K562 (cell line): ENCODE data around the gene VPS37B. TPM values are rescaled to one million over a fixed set of nuclear protein-coding genes. Genes with fewer than 3 reads are reported as not detected.

Experiments used
- ATAC-seq: fragments of 200-7000 bp; cut with Tn5 transposase; 3 replicates; pipeline ENCODE4 v1.9.1; 2020; ENCODE audit warnings: moderate library complexity
- BruUV-seq: library from RNA; stranded (reverse); fragments of 400-500 nt; replicated peaks from 2 replicates; lab custom pipeline; 2021; lab: Mats Ljungman, UMichigan
- CTCF ChIA-PET: fragments of 300-600 bp; formaldehyde crosslinking; extraction: SDS; loops from one replicate; lab custom pipeline; 2021; ENCODE audit warnings: low intra/inter-chr PET ratio; lab: Yijun Ruan, JAX
- POLR2A ChIA-PET: fragments of 300-600, 350-650 bp; sonication (Branson Sonifier 250); formaldehyde crosslinking; extraction: SDS; loops from one replicate; lab custom pipeline; 2021; ENCODE audit warnings: antibody characterized with exemption, inconsistent platforms; lab: Yijun Ruan, JAX
- DNase-seq, 4 experiments: peaks; one replicate each; pipeline versions ENCODE4 v3.0.0 to v3.0.0-alpha.2; 2011 to 2018; ENCODE audit warnings: low spot score in 3 of 4, mixed read lengths in 3 of 4; ENCODE audit errors: extremely low read depth in 1 of 4
- FAIRE-seq: peaks from 2 replicates; lab custom pipeline; 2011; peaks lifted over from hg19 to GRCh38; lab: Jason Lieb, UNC
- H2AFZ ChIP-seq: 2 replicates; pipeline ENCODE4 v1.6.0; 2011; ENCODE audit warnings: low read depth, low read length, control low read depth, inconsistent platforms
- H3K27ac ChIP-seq: fragments of 200-600 bp; 3 replicates; pipeline ENCODE4 v1.8.0; 2011; ENCODE audit warnings: low read depth, mild to moderate bottlenecking, control low read depth, inconsistent platforms, low read length, moderate library complexity, mixed read lengths; ENCODE audit errors: extremely low read depth
- H3K27me3 ChIP-seq, 2 experiments: fragments of 300-600 bp in 1 of 2; 2 replicates in 1 of 2; 3 replicates in 1 of 2; pipeline versions ENCODE4 v1.6.0 to v1.8.0; 2011; ENCODE audit warnings: inconsistent platforms in 2 of 2, low read length in 2 of 2, mild to moderate bottlenecking in 1 of 2, mixed read lengths in 1 of 2, moderate library complexity in 1 of 2; ENCODE audit not compliant: control insufficient read depth in 2 of 2, insufficient read depth in 2 of 2
- H3K36me3 ChIP-seq: fragments of 300-600 bp; 3 replicates; pipeline ENCODE4 v1.8.0; 2011; ENCODE audit warnings: mild to moderate bottlenecking, low read length, inconsistent platforms; ENCODE audit not compliant: control insufficient read depth, insufficient read depth
- H3K4me1 ChIP-seq, 2 experiments: fragments of 200-600 bp in 1 of 2; replicated peaks in 1 of 2; 2 replicates in 1 of 2; 3 replicates in 1 of 2; pipeline versions ENCODE4 v1.5.1 to v1.8.0; 2011; ENCODE audit warnings: inconsistent platforms in 2 of 2, low read length in 2 of 2, mild to moderate bottlenecking in 1 of 2, mixed read lengths in 1 of 2, moderate library complexity in 1 of 2; ENCODE audit not compliant: control insufficient read depth in 2 of 2, insufficient read depth in 2 of 2
- H3K4me2 ChIP-seq: 2 replicates; pipeline ENCODE4 v1.6.1; 2011; ENCODE audit warnings: low read length, control low read depth, inconsistent platforms, mixed read lengths; ENCODE audit not compliant: insufficient read depth
- H3K4me3 ChIP-seq: fragments of 200-600 bp; sonication (generic), shearing (Covaris generic); 2 replicates; pipeline ENCODE4 v1.5.1; 2016; ENCODE audit warnings: control low read depth, inconsistent platforms
- H3K79me2 ChIP-seq: fragments of 200-600 bp; 3 replicates; pipeline ENCODE4 v1.8.0; 2011; ENCODE audit warnings: low read length, inconsistent platforms; ENCODE audit not compliant: control insufficient read depth, insufficient read depth
- H3K9ac ChIP-seq, 2 experiments: 2 replicates each; pipeline versions ENCODE4 v1.6.0 to v1.6.1; 2011; ENCODE audit warnings: low read depth in 2 of 2, low read length in 2 of 2, control low read depth in 1 of 2, inconsistent platforms in 1 of 2, mild to moderate bottlenecking in 1 of 2, mixed read lengths in 1 of 2; ENCODE audit not compliant: insufficient read depth in 1 of 2
- H3K9me1 ChIP-seq: one replicate; pipeline ENCODE4 v1.6.0; 2011; ENCODE audit warnings: inconsistent platforms, mild to moderate bottlenecking, low read length, moderate library complexity; ENCODE audit not compliant: control insufficient read depth, insufficient read depth
- H3K9me3 ChIP-seq: replicated peaks from 2 replicates; pipeline ENCODE4 v1.5.1; 2011; ENCODE audit warnings: low read depth, low read length, inconsistent platforms; ENCODE audit not compliant: control insufficient read depth, insufficient read depth
- H4K20me1 ChIP-seq: replicated peaks from 2 replicates; pipeline ENCODE4 v1.6.1; 2011; ENCODE audit warnings: low read length, inconsistent platforms, mixed read lengths; ENCODE audit not compliant: control insufficient read depth, insufficient read depth
- DEAF1 ChIP-seq: fragments of 450-650 bp; formaldehyde crosslinking; IDR thresholded peaks from 2 replicates; pipeline ENCODE4 v1.4.0; 2020; ENCODE audit warnings: mild to moderate bottlenecking, moderate library complexity
- FOXA1 ChIP-seq: fragments of 450-650 bp; IDR thresholded peaks from 2 replicates; pipeline ENCODE4 v1.6.1; 2016; ENCODE audit warnings: mild to moderate bottlenecking, borderline replicate concordance
- FOXP1 ChIP-seq: sonication (generic); formaldehyde crosslinking; IDR thresholded peaks from 2 replicates; pipeline ENCODE4 v1.8.0; 2022; ENCODE audit warnings: mild to moderate bottlenecking, missing genetic modification reagents
- GABPA ChIP-seq: fragments of 200-800 bp; sonication (Bioruptor generic); conservative IDR thresholded peaks from 2 replicates; pipeline ENCODE4 v1.6.1; 2016; ENCODE audit warnings: low read depth, missing genetic modification characterization, missing compliant biosample characterization
- NFYB ChIP-seq: IDR thresholded peaks from 2 replicates; pipeline ENCODE4 v1.6.1; 2011; ENCODE audit warnings: mild to moderate bottlenecking, moderate library complexity; ENCODE audit not compliant: insufficient read length; ENCODE audit errors: extremely low read depth
- NR3C1 ChIP-seq: sonication (generic); formaldehyde crosslinking; IDR thresholded peaks from 2 replicates; pipeline ENCODE4 v1.8.1; 2022; ENCODE audit warnings: missing genetic modification reagents
- SRF ChIP-seq, 2 experiments: fragments of 250-450, 450-650 bp in 1 of 2; sonication (Bioruptor Pico) in 1 of 2; sonication (generic) in 1 of 2; formaldehyde crosslinking; IDR thresholded peaks; 2 replicates each; pipeline versions ENCODE4 v1.5.0 to v1.5.1; 2020 to 2022; ENCODE audit warnings: mild to moderate bottlenecking in 1 of 2, missing genetic modification reagents in 1 of 2
- ZNF174 ChIP-seq: fragments of 250-450 bp; sonication (Bioruptor Pico); IDR thresholded peaks from 2 replicates; pipeline ENCODE4 v1.4.0; 2020; ENCODE audit warnings: mild to moderate bottlenecking
- ZNF24 ChIP-seq: fragments of 450-650 bp; IDR thresholded peaks from 2 replicates; pipeline ENCODE4 v1.6.1; 2016
- ZSCAN32 ChIP-seq: fragments of 450-650 bp; formaldehyde crosslinking; IDR thresholded peaks from 2 replicates; pipeline ENCODE4 v1.4.0; 2020; ENCODE audit warnings: mild to moderate bottlenecking, moderate library complexity
- ZZZ3 ChIP-seq: fragments of 450-650 bp; IDR thresholded peaks from 2 replicates; pipeline ENCODE4 v1.6.1; 2016; ENCODE audit warnings: antibody characterized with exemption, mild to moderate bottlenecking, moderate library complexity
- WGBS: fragments of 100-300 bp; shearing (Covaris generic); methylation state at CpG from one replicate; pipeline ENCODE4 v1.1.6; 2016; ENCODE audit warnings: low coverage, mixed read lengths; ENCODE audit not compliant: insufficient coverage; ENCODE audit errors: missing lambda C conversion rate; 5-methylcytosine and 5-hydroxymethylcytosine counted together
- in situ Hi-C: fragments of 300-500 bp; cut with MboI; formaldehyde crosslinking; loops from 4 replicates; pipeline ENCODE4 v1.15.0; 2018; ENCODE audit warnings: inconsistent platforms, mixed read lengths
- intact Hi-C: fragments of 100-400 bp; cut with micrococcal nuclease; formaldehyde crosslinking; loops from 2 replicates; pipeline ENCODE4 v1.14.2; 2022
- polyA plus RNA-seq, 8 experiments: library from polyadenylated mRNA; depleted of rRNA in 4 of 8; stranded (reverse) in 5 of 8; unstranded in 3 of 8; fragments of >200 nt; fragmentation: Nextera tagmentation in 2 of 8; fragmentation: Illumina TruSeq in 1 of 8; extraction: Ambion mirVana in 2 of 8; extraction: Trizol in 1 of 8; gene quantifications; 2 replicates each; pipeline versions ENCODE4 v1.2.1 to v1.2.3, GENCODE V29; 2011 to 2014; ENCODE audit warnings: inconsistent platforms in 1 of 8, missing spikeins in 1 of 8
- total RNA-seq, 7 experiments: library from RNA; depleted of rRNA in 6 of 7; stranded (reverse); fragments of >200 nt in 6 of 7; fragmentation: Illumina TruSeq in 2 of 7; extraction: Trizol in 2 of 7; gene quantifications; 2 replicates each; pipeline versions ENCODE4 v1.2.1 to v1.2.3, GENCODE V29; 2011 to 2021; ENCODE audit warnings: low replicate concordance in 1 of 7
- TF ChIP-seq, protein P1 (sequence below): fragments of 450-650 bp; formaldehyde crosslinking; IDR thresholded peaks from 2 replicates; pipeline ENCODE4 v1.4.0; 2020; ENCODE audit warnings: mild to moderate bottlenecking

The VPS37B gene
- total and polyA plus RNA-seq, 9 of the 15 experiments (the other 6 are each of a cell fraction or from before 2014, with no cell fraction given), result 0.28 to 37.4 (median 17.9) TPM

DNA sequence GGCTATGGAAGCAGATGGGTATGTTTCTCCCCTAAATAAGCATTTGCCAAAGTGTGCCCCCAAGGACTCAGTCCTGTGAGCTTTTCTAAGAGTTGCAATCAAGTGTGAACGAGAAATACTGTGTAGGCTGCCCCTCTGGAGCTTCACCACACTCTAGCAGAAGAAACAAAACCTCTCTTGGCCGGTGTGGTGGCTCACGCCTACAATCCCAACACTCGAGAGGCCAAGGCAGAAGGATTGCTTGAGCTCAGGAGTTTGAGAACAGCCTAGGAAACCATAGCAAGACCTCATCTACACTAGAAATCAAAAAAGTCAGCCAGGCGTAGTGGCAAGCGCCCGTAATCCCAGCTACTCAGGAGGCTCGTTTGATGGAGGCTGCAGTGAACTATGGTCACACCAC is 9.8 kb downstream of the VPS37B start:
- H2AFZ ChIP-seq, result no peak overlapping the region
- intact Hi-C loops, result loop anchor here (10.0 kb wide), 1 partner anchor 349 kb away; the partner anchor contains the start of genes MPHOSPH9 and MTRFR
- in situ Hi-C loops, result no loop called here
- H3K4me1 ChIP-seq, result peaks cover 34 to 60% of the 10 kb centered on the region in 2 experiments
- ChIA-PET POLR2A (interaction anchor here (1.0 to 1.6 kb wide), 3 partner anchors 8 to 26 kb away, joined by 3 to 6 read pairs (median 5); no protein-coding TSS in a partner anchor), CTCF (no interaction called here)
- peak; percentile 23 for FAIRE-seq
- no peaks in the 10 kb centered on the region for H3K9me1 ChIP-seq
- TF ChIP-seq, protein P1, sequence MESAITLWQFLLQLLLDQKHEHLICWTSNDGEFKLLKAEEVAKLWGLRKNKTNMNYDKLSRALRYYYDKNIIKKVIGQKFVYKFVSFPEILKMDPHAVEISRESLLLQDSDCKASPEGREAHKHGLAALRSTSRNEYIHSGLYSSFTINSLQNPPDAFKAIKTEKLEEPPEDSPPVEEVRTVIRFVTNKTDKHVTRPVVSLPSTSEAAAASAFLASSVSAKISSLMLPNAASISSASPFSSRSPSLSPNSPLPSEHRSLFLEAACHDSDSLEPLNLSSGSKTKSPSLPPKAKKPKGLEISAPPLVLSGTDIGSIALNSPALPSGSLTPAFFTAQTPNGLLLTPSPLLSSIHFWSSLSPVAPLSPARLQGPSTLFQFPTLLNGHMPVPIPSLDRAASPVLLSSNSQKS (CRISPR knock-in tag), result no peak
- no peak for TF ChIP-seq ZNF174
- no peak for TF ChIP-seq ZSCAN32 (CRISPR knock-in tag)
- no peak for TF ChIP-seq GABPA
- no peak for TF ChIP-seq FOXP1 (CRISPR knock-in tag)
- TF ChIP-seq ZNF24, result no peak
- TF ChIP-seq ZZZ3, result no peak
- TF ChIP-seq FOXA1, result no peak
- TF ChIP-seq NFYB, result no peak
- no peak for TF ChIP-seq SRF (CRISPR knock-in tag; IDR thresholded peaks at IDR 0.05)
- no peak for TF ChIP-seq NR3C1 (CRISPR knock-in tag)
- no peak for TF ChIP-seq DEAF1 (CRISPR knock-in tag)
- H3K27me3 ChIP-seq, result no peaks in the 10 kb centered on the region
- H3K9ac ChIP-seq, result peak overlapping the region; percentile 7 to 65; a peak in 3 of 4 replicates
- peaks cover 47% of the 10 kb centered on the region for H4K20me1 ChIP-seq
- H3K79me2 ChIP-seq, result peaks cover 96% of the 10 kb centered on the region
- peaks cover 16% of the 10 kb centered on the region; the same call in 1 of the 3 replicates for H3K36me3 ChIP-seq
- DNase-seq, result no peak
- H3K27ac ChIP-seq, result peak overlapping the region; percentile 79
- H3K9me3 ChIP-seq, result no peaks in the 10 kb centered on the region
- peak; percentile 4 for ATAC-seq
- H3K4me2 ChIP-seq, result peak overlapping the region; percentile 69
- H3K4me3 ChIP-seq, result no peak overlapping the region
- no TSS peak for BruUV-seq
- 38% methylated on average over 8 of the region's 8 CpGs for WGBS
